ENCODE results near the gene SH2B2.

DNA sequence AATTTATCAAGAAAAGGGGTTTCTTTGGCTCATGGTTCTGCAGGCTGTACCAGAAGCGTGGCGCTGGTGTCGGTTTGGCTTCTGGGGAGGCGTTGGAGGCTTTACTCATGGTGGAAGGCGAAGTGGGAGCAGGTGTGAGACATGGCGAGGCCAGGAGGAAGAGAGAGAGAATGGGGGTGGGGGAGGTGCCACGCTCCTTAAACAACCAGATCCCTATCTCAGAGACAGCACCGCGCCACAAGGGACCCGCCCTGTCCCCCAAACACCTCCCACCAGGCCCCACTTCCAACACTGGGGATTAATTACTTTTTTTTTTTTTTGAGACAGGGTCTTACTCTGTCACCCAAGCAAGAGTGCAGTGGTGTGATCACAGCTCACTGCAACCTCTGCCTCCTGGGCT is 18.0 kb upstream of the SH2B2 start:
- TF ChIP-seq, protein P1, sequence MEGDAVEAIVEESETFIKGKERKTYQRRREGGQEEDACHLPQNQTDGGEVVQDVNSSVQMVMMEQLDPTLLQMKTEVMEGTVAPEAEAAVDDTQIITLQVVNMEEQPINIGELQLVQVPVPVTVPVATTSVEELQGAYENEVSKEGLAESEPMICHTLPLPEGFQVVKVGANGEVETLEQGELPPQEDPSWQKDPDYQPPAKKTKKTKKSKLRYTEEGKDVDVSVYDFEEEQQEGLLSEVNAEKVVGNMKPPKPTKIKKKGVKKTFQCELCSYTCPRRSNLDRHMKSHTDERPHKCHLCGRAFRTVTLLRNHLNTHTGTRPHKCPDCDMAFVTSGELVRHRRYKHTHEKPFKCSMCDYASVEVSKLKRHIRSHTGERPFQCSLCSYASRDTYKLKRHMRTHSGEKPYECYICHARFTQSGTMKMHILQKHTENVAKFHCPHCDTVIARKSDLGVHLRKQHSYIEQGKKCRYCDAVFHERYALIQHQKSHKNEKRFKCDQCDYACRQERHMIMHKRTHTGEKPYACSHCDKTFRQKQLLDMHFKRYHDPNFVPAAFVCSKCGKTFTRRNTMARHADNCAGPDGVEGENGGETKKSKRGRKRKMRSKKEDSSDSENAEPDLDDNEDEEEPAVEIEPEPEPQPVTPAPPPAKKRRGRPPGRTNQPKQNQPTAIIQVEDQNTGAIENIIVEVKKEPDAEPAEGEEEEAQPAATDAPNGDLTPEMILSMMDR (IDR thresholded peaks at IDR 0.05): no peak
- no peak for TF ChIP-seq POLR2A (IDR thresholded peaks at IDR 0.05)
